GM21717 (cell line): Measurements from ENCODE around the gene CNBD2.
"Not testable (repeated sequence)": the region's sequence is repeated elsewhere in the genome, so short reads cannot be mapped to it uniquely, and the experiment has no call there.

Experiments
- ATAC-seq: cut with Tn5 transposase; IDR thresholded peaks from one replicate; pipeline ENCODE4 v1.9.1; 2021; ENCODE audit warnings: mild to moderate bottlenecking, moderate library complexity; ENCODE audit not compliant: unreplicated experiment

The CNBD2 gene

DNA sequence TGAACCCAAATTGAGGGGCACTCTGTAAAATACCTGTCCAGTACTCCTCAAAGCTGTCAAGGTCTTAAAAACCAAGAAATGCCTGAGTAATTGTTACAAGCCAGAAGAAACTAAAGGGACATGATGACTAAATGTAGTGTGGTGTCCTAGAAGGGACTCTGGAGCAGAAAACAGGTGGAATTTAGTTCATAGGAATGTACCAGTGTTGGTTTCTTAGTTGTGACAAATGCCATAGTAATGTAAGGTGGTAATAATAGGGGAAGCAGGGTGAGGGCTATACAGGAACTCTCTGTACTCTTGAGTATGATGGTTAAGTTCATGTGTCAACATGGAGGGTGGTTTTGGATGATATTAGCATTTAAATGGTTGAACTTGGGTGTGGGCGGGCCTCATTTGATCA lies 92.3 kb downstream of the CNBD2 start:
- no peak for ATAC-seq

DNA sequence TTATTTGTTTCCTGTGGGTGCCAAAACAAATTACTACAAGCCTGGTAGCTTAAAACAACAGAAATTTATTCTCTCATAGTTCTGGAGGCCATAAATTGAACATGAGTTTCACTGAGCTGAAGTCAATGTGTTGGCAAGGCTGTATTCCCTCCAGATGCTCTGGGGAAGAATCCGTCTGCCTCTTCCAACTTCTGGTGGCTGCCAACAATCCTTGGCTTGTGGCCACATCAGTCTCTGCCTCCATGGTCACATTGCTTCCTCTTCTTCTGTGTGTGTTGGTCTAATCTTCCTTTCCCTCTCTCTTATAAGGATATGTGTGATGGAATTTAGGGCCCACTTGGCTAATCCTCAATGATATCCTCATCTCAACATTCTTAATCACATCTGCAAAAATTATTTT lies 93.4 kb downstream of the CNBD2 start:
- no peak for ATAC-seq

- ATAC-seq = no peak
These were observed 94.4 kb downstream of the CNBD2 start for GRCh38 chr20:36062799-36063198.

DNA sequence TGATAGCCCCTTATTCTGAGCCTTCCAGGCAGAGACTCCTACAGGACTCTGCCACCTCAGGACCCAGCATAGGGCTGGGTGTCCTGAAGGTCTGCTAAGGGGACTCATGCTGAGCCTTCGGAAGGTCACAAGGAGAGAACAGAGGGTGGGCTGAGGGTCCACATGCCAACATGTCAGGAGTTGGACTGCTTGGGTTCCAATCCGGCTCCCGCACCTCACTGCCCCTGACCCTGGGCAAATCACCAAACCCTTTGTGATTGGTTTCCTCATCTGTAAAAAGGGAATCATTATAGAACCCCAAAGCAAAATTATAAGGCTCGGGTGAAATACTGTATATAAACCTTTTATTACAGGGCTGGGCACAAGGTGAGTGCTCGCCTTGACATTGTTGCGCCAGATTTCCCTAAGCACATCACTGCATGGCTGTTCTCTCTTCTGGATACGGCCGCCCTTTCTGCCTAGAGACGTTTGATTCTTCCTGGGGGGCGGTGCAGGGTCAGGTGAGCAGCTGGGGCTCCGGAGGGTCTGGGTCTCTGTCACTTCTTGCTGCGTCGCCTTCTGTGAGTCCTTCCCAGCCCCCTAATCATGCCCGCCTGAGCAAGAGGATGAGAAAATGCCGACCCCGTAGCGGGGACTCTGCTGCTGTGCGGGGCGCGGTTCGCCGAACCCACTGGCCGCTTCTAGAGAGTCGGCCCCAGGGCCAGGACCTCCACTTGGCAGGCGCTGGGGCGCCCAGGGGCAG lies 95.7 kb downstream of the CNBD2 start:
- ATAC-seq = no peak

DNA sequence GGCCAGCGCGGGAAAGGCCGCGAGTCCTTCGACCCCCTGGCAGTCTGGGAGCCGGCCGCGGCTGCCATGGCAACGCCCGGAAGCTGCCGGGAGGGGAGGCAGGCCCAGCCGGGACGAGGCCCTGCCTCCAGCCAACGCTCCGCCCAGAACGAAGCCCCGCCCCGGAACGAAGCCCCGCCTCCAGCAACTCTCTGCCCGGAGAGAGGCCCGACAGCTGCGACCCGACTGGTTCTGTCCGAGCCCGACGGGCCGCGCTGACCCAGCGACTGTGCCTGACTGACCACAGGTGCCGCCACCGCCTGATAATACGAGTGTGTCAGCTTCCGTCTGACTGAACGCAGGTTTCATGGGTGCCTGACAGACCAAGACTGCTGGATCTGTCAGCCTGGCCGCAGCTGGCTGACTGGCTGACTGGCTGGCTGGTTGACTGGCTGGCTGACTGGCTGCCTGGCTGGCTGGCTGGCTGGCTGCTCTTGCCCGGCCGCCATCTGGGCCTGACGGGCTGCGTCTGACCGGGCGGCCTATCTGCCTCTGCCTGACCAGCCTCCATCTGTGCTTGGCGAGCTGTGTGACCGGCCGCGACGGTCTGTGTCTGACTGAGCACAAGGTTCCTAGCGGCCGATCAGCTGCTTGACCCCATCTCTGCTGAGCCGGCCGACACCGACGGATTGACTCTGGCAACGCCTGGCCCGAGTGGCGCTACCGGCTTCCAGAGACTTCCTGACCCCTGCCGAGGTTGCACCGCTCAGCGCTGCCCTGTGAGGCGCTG lies 96.5 kb downstream of the CNBD2 start:
- peak; percentile 81 for ATAC-seq

- no peak for ATAC-seq
These were observed 97.1 kb downstream of the CNBD2 start for GRCh38 chr20:36065427-36065998.

DNA sequence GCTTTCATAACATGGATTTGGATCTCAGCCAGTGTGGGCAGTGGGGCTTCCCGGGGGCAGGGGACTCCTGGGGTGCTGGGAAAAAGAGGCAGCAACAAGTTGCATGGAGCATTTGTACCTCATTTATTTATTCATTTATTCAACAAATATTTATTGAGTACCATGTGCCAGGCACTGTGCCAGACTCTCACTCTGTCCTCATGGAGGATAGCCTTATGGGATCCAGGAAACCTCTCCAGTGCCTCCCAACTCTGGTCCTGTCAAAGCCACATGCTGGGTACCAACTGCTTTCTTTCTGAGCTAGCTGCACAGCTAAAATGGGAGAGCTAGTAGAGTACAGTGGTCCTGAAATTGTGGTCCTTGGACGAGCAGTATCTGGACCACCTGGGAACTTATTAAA lies 98.4 kb downstream of the CNBD2 start:
- ATAC-seq = no peak

DNA sequence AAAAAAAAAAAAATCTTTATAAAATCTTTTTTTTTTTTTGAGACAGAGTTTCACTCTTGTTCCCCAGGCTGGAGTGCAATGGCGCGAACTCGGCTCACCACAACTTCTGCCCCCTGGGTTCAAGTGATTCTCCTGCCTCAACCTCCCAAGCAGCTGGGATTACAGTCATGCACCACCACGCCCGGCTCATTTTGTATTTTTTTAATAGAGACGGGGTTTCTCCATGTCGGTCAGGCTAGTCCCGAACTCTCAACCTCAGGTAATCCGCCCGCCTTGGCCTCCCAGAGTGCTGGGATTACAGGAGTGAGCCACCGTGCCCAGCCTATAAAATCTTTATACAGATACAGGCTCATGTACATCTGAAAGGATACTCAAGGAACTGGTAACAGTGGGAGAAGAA lies 100.1 kb downstream of the CNBD2 start:
- ATAC-seq = not testable (repeated sequence)

GRCh38 chr20:36070451-36070850 lies 102.1 kb downstream of the CNBD2 start:
- ATAC-seq = no peak

DNA sequence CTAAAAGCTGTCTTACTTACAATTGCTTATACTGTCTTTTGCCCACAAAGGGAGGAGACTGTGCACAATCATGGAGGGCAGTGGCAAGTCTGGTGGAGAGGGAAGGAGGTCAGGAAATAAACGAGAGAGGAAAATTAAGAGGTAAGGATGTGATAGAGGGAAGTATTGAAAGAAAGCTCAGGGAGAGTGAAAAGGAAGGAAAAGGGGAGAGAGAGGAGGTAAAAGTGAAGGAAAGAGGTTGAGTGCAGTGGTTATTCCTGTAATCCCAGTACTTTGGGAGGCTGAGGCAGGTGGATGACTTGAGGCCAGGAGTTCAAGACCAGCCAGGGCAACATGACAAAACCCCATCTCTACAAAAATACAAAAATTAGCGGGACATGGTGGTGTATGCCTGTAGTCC lies 103.5 kb downstream of the CNBD2 start:
- ATAC-seq = no peak

GRCh38 chr20:36074983-36075382 lies 106.6 kb downstream of the CNBD2 start:
- ATAC-seq = no peak

GRCh38 chr20:36077762-36078161 lies 109.4 kb downstream of the CNBD2 start:
- not testable (repeated sequence) for ATAC-seq

DNA sequence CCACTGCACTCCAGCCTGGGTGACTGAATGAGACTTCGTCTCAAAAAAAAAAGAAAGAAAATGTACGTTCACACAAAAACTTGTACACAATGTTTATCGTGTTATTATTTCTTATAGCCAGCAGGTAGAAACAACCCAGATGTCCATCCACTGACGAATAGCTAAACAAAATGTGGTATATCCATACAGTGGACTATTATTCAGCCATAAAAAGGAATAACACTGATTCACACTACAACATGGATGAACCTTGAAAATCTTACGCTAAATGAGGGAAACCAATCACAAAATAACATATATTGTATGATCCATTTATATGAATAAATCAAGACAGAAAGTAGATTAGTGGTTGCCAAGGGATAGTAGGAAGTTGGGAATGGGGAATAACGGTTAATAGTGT lies 111.1 kb downstream of the CNBD2 start:
- no peak for ATAC-seq

DNA sequence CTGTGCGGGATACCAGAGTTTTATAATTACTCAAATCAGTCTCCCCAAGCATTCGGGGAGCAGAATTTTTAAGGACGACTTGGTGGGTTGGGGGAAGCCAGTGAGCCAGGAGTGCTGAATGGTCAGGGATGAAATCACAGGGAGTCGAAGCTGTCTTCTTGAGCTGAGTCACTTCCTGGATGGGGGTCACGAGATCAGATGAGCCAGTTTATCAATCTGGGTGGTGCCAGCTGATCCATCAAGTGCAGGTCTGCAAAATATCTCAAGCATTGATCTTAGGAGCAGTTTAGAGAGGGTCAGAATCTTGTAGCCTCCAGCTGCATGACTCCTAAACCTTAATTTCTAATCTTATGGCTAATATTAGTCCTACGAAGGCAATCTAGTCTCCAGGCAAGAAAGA lies 111.6 kb downstream of the CNBD2 start:
- not testable (repeated sequence) for ATAC-seq
